Loucy (cell line): ENCODE results near the gene PDXP.

ENCODE experiments used
- H2AFZ ChIP-seq: fragments of 200-600 bp; sonication (generic); 2 replicates; pipeline ENCODE4 v1.6.0; 2016; ENCODE audit warnings: antibody characterized with exemption, mild to moderate bottlenecking, low read length, moderate library complexity
- H3F3A ChIP-seq: fragments of 200-600 bp; 2 replicates; pipeline ENCODE4 v1.6.0; 2016; ENCODE audit warnings: antibody characterized with exemption, low read depth, mild to moderate bottlenecking
- H3K27me3 ChIP-seq: fragments of 200-600 bp; sonication (generic); 2 replicates; pipeline ENCODE4 v1.6.1; 2014; ENCODE audit warnings: low read length, mild to moderate bottlenecking; ENCODE audit not compliant: insufficient read depth, poor library complexity, severe bottlenecking
- H3K36me3 ChIP-seq: fragments of 200-600 bp; sonication (generic); 2 replicates; pipeline ENCODE4 v1.6.1; 2016; ENCODE audit warnings: low read length; ENCODE audit not compliant: insufficient read depth
- H3K4me1 ChIP-seq: fragments of 200-600 bp; sonication (generic); 2 replicates; pipeline ENCODE4 v1.5.1; 2014; ENCODE audit warnings: low read length, mild to moderate bottlenecking; ENCODE audit not compliant: insufficient read depth, poor library complexity, severe bottlenecking
- H3K4me2 ChIP-seq: fragments of 200-600 bp; sonication (generic); 2 replicates; pipeline ENCODE4 v1.6.0; 2014; ENCODE audit warnings: antibody characterized with exemption, low read length, low read depth, mild to moderate bottlenecking; ENCODE audit not compliant: poor library complexity, severe bottlenecking
- H3K4me3 ChIP-seq: fragments of 200-600 bp; sonication (generic); 2 replicates; pipeline ENCODE4 v1.5.1; 2014; ENCODE audit warnings: low read length, mild to moderate bottlenecking, mixed read lengths; ENCODE audit not compliant: poor library complexity, severe bottlenecking
- H3K79me2 ChIP-seq: fragments of 200-600 bp; sonication (generic); 2 replicates; pipeline ENCODE4 v1.6.1; 2014; ENCODE audit warnings: low read length; ENCODE audit not compliant: insufficient read depth
- H3K9ac ChIP-seq: fragments of 200-600 bp; sonication (generic); 2 replicates; pipeline ENCODE4 v1.6.0; 2014; ENCODE audit warnings: mild to moderate bottlenecking, low read depth, low read length, moderate library complexity; ENCODE audit not compliant: poor library complexity, severe bottlenecking
- H3K9me2 ChIP-seq: fragments of 200-600 bp; sonication (generic); replicated peaks from 2 replicates; pipeline ENCODE4 v1.6.1; 2016; ENCODE audit warnings: low read depth, low read length, mixed read lengths
- H3K9me3 ChIP-seq: fragments of 200-600 bp; sonication (generic); 2 replicates; pipeline ENCODE4 v1.6.1; 2014; ENCODE audit warnings: mild to moderate bottlenecking, antibody characterized with exemption, low read length, low read depth; ENCODE audit not compliant: insufficient read depth
- H4K20me1 ChIP-seq: fragments of 200-600 bp; sonication (generic); 2 replicates; pipeline ENCODE4 v1.6.0; 2014; ENCODE audit warnings: antibody characterized with exemption, low read length, mild to moderate bottlenecking; ENCODE audit not compliant: insufficient read depth, poor library complexity, severe bottlenecking
- CTCF ChIP-seq: fragments of 200-600 bp; sonication (generic); conservative IDR thresholded peaks from 2 replicates; pipeline ENCODE4 v1.5.1; 2014; ENCODE audit warnings: mild to moderate bottlenecking, antibody characterized with exemption, low read length
- EZH2phosphoT487 ChIP-seq: fragments of 200-600 bp; IDR thresholded peaks from 2 replicates; pipeline ENCODE4 v1.6.1; 2018; ENCODE audit warnings: antibody characterized with exemption, mild to moderate bottlenecking, moderate library complexity, borderline replicate concordance

PDXP gene

GRCh38 chr22:37624017-37624365 lies 34.5 kb upstream of the PDXP start:
- H2AFZ ChIP-seq: no peak overlapping the region
- no peaks in the 10 kb centered on the region for H3K79me2 ChIP-seq
- TF ChIP-seq CTCF: no peak
- TF ChIP-seq EZH2phosphoT487: no peak
- H3K9ac ChIP-seq: peak overlapping the region; percentile 54
- H3K4me3 ChIP-seq: no peak overlapping the region
- H3K27me3 ChIP-seq: no peaks in the 10 kb centered on the region
- peak overlapping the region; percentile 50 for H3K4me2 ChIP-seq
- no peaks in the 10 kb centered on the region for H3K9me2 ChIP-seq
- peaks cover 8% of the 10 kb centered on the region; the same call in 1 of the 2 replicates for H3K36me3 ChIP-seq
- H3K9me3 ChIP-seq: no peaks in the 10 kb centered on the region
- 0 out of 2 replicates have a peak, but pooled peaks cover 5% of the 10 kb centered on the region for H3F3A ChIP-seq
- no peaks in the 10 kb centered on the region for H4K20me1 ChIP-seq
- peaks cover 33% of the 10 kb centered on the region for H3K4me1 ChIP-seq

DNA sequence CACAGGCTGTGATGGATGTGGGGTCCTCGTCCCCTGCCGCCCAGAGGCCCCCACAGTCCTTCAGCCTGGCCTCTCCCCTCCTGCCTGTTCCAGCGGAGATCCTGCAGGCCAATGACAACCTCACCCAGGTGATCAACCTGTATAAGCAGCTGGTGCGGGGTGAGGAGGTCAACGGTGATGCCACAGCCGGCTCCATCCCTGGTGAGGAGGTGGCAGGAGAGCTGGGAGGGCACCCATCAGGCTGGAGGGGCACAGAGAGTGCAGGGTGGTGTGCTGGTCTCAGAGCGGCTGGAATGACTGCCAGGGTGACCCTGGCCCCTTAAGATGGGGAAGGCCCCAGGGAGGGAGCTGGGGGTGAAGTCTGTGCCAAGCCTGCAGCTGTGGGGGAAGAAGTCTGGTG lies 33.6 kb upstream of the PDXP start:
- no peak overlapping the region for H3K4me3 ChIP-seq
- no peaks in the 10 kb centered on the region for H3K9me3 ChIP-seq
- H3K9me2 ChIP-seq: no peaks in the 10 kb centered on the region
- TF ChIP-seq CTCF: no peak
- TF ChIP-seq EZH2phosphoT487: no peak
- H3K79me2 ChIP-seq: no peaks in the 10 kb centered on the region
- no peaks in the 10 kb centered on the region for H3K27me3 ChIP-seq
- H3K4me2 ChIP-seq: no peak overlapping the region
- peaks cover 33% of the 10 kb centered on the region for H3K4me1 ChIP-seq
- H3F3A ChIP-seq: 0 out of 2 replicates have a peak, but pooled peaks cover 5% of the 10 kb centered on the region
- no peaks in the 10 kb centered on the region for H4K20me1 ChIP-seq
- H2AFZ ChIP-seq: no peak overlapping the region
- H3K9ac ChIP-seq: no peak overlapping the region
- peaks cover 4% of the 10 kb centered on the region; the same call in 1 of the 2 replicates for H3K36me3 ChIP-seq

- no peak overlapping the region for H3K9ac ChIP-seq
- 0 out of 2 replicates have a peak, but pooled peaks cover 5% of the 10 kb centered on the region for H3F3A ChIP-seq
- H3K36me3 ChIP-seq: no peaks in the 10 kb centered on the region; the same call in 1 of the 2 replicates
- H3K4me1 ChIP-seq: peaks cover 33% of the 10 kb centered on the region
- H3K79me2 ChIP-seq: no peaks in the 10 kb centered on the region
- H3K4me3 ChIP-seq: no peak overlapping the region
- no peaks in the 10 kb centered on the region for H3K27me3 ChIP-seq
- H3K9me2 ChIP-seq: no peaks in the 10 kb centered on the region
- H2AFZ ChIP-seq: no peak overlapping the region
- no peak for TF ChIP-seq EZH2phosphoT487
- TF ChIP-seq CTCF: no peak
- no peaks in the 10 kb centered on the region for H3K9me3 ChIP-seq
- H3K4me2 ChIP-seq: no peak overlapping the region
- H4K20me1 ChIP-seq: no peaks in the 10 kb centered on the region
These were observed 32.8 kb upstream of the PDXP start for GRCh38 chr22:37625737-37626136.
